ENCODE results near the gene ARID3B. TPM values are rescaled to one million over a fixed set of nuclear protein-coding genes. Genes with fewer than 3 reads are reported as not detected.
"Not testable (repeated sequence)": the region's sequence is repeated elsewhere in the genome, so short reads cannot be mapped to it uniquely, and the experiment has no call there.

Gene ARID3B
- total RNA-seq, 1 experiment from 2014 or later, result 12.7 TPM

- H3K4me1 ChIP-seq (ENCODE audit: control insufficient read depth, insufficient read depth, low read length), result peaks cover 9% of the 10 kb centered on the region
- POLR2A ChIA-PET, result no interaction called here
- H3K36me3 ChIP-seq (ENCODE audit: control insufficient read depth, insufficient read depth, low read length), result no peaks in the 10 kb centered on the region; the same call in 1 of the 2 replicates
- H3K27ac ChIP-seq (ENCODE audit: low read length), result no peak overlapping the region
- no peak overlapping the region for H3K4me3 ChIP-seq (ENCODE audit: low read depth in 2 of 2, low read length in 2 of 2)
- intact Hi-C loops (cut with micrococcal nuclease; ENCODE audit: unreplicated experiment), result no loop called here
- no peaks in the 10 kb centered on the region for H3K27me3 ChIP-seq (ENCODE audit: control insufficient read depth, insufficient read depth, low read length)
- CTCF ChIA-PET, result no interaction called here
- BruUV-seq (replicated peaks), result no TSS peak
- TF ChIP-seq TCF7L2 (IDR thresholded peaks at IDR 0.05; ENCODE audit: low read depth, low read length) (no peak), SIN3A (IDR thresholded peaks at IDR 0.05; ENCODE audit: borderline replicate concordance, insufficient read depth, low read depth, low read length) (no peak), POLR2AphosphoS5 (IDR thresholded peaks at IDR 0.05; ENCODE audit: low read depth, low read length) (no peak), REST (IDR thresholded peaks at IDR 0.05; ENCODE audit: insufficient read depth in 1 of 2, low read depth in 2 of 2, low read length in 1 of 2) (no peak)
- TF ChIP-seq, protein P1, sequence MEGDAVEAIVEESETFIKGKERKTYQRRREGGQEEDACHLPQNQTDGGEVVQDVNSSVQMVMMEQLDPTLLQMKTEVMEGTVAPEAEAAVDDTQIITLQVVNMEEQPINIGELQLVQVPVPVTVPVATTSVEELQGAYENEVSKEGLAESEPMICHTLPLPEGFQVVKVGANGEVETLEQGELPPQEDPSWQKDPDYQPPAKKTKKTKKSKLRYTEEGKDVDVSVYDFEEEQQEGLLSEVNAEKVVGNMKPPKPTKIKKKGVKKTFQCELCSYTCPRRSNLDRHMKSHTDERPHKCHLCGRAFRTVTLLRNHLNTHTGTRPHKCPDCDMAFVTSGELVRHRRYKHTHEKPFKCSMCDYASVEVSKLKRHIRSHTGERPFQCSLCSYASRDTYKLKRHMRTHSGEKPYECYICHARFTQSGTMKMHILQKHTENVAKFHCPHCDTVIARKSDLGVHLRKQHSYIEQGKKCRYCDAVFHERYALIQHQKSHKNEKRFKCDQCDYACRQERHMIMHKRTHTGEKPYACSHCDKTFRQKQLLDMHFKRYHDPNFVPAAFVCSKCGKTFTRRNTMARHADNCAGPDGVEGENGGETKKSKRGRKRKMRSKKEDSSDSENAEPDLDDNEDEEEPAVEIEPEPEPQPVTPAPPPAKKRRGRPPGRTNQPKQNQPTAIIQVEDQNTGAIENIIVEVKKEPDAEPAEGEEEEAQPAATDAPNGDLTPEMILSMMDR (IDR thresholded peaks at IDR 0.05), result no peak
- ATAC-seq (no peak), DNase-seq (ENCODE audit: low read depth, low spot score) (no peak)
- H3K9me3 ChIP-seq (ENCODE audit: control insufficient read depth, insufficient read depth, low read depth, low read length), result no peaks in the 10 kb centered on the region
- in situ Hi-C loops (cut with HindIII; ENCODE audit: low pct_unique_long_range_greater_than_20kb, low sequenced_read_pairs), result no loop called here
Observed at GRCh38 chr15:74537736-74538135, 3.3 kb upstream of the ARID3B start.

DNA sequence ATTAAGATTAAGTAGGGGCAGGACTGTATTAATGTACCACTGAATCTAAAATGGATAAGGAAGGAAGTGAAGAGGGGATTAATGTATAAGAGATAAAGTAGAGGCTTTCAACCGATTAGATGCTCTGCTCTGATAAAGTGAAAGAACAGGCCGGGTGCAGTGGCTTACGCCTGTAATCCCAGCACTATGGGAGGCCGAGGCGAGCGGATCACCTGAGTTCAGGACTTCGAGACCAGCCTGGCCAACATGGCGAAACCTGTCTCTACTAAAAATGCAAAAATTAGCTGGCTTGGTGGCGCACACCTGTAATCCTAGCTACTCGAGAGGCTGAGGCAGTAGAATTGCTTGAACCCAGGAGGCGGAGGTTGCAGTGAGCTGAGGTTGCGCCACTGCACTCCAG is 1.5 kb upstream of the ARID3B start:
- BruUV-seq (replicated peaks); ATAC-seq; H3K4me3 ChIP-seq (ENCODE audit: low read depth in 2 of 2, low read length in 2 of 2); H3K27me3 ChIP-seq (ENCODE audit: control insufficient read depth, insufficient read depth, low read length); POLR2A ChIA-PET; DNase-seq (ENCODE audit: low read depth, low spot score); CTCF ChIA-PET; H3K9me3 ChIP-seq (ENCODE audit: control insufficient read depth, insufficient read depth, low read depth, low read length); in situ Hi-C loops (cut with HindIII; ENCODE audit: low pct_unique_long_range_greater_than_20kb, low sequenced_read_pairs); H3K36me3 ChIP-seq (ENCODE audit: control insufficient read depth, insufficient read depth, low read length); intact Hi-C loops (cut with micrococcal nuclease; ENCODE audit: unreplicated experiment); H3K27ac ChIP-seq (ENCODE audit: low read length): not testable (repeated sequence)
- peaks cover 19% of the 10 kb centered on the region for H3K4me1 ChIP-seq (ENCODE audit: control insufficient read depth, insufficient read depth, low read length)

- no peak for DNase-seq (ENCODE audit: low read depth, low spot score)
- peak overlapping the region; percentile 90 to 99 for H3K4me3 ChIP-seq (ENCODE audit: low read depth in 2 of 2, low read length in 2 of 2)
- ChIA-PET CTCF (no interaction called here), POLR2A (interaction anchor here (0.6 to 1.0 kb wide), 6 partner anchors 10 to 99 kb away, joined by 3 to 5 read pairs (median 4); no protein-coding TSS in a partner anchor)
- peaks cover 21% of the 10 kb centered on the region for H3K4me1 ChIP-seq (ENCODE audit: control insufficient read depth, insufficient read depth, low read length)
- TSS peak; percentile 99 for BruUV-seq (replicated peaks)
- intact Hi-C loops (cut with micrococcal nuclease; ENCODE audit: unreplicated experiment) (loop anchor here (5.0 kb wide), 1 partner anchor 158 kb away; no protein-coding TSS in a partner anchor), in situ Hi-C loops (cut with HindIII; ENCODE audit: low pct_unique_long_range_greater_than_20kb, low sequenced_read_pairs) (no loop called here)
- H3K27ac ChIP-seq (ENCODE audit: low read length), result peak overlapping the region; percentile 96
- H3K36me3 ChIP-seq (ENCODE audit: control insufficient read depth, insufficient read depth, low read length), result peaks cover 2% of the 10 kb centered on the region; the same call in 1 of the 2 replicates
- H3K27me3 ChIP-seq (ENCODE audit: control insufficient read depth, insufficient read depth, low read length), result no peaks in the 10 kb centered on the region
- no peaks in the 10 kb centered on the region for H3K9me3 ChIP-seq (ENCODE audit: control insufficient read depth, insufficient read depth, low read depth, low read length)
- ATAC-seq, result peak; percentile 2; the same call in 1 of the 2 replicates
- no peak for TF ChIP-seq TCF7L2 (IDR thresholded peaks at IDR 0.05; ENCODE audit: low read depth, low read length)
- TF ChIP-seq POLR2AphosphoS5 (IDR thresholded peaks at IDR 0.05; ENCODE audit: low read depth, low read length), result no peak
- TF ChIP-seq, protein P1 (IDR thresholded peaks at IDR 0.05), result no peak
- no peak for TF ChIP-seq SIN3A (IDR thresholded peaks at IDR 0.05; ENCODE audit: borderline replicate concordance, insufficient read depth, low read depth, low read length)
- TF ChIP-seq REST (IDR thresholded peaks at IDR 0.05; ENCODE audit: insufficient read depth in 1 of 2, low read depth in 2 of 2, low read length in 1 of 2), result no peak
Observed at GRCh38 chr15:74540161-74540760, 759 bp upstream of the ARID3B start.

Measured in Panc1 (cell line).